Gastroesophageal sphincter (tissue), 4 donors: ENCODE data around the gene PSMG4. TPM values are rescaled to one million over a fixed set of nuclear protein-coding genes. Genes with fewer than 3 reads are reported as not detected.

ENCODE experiments used
- ATAC-seq: fragments of 150-250 bp; one replicate; pipeline ENCODE4 v1.9.1; 2016; ENCODE audit warnings: mild to moderate bottlenecking, moderate library complexity
- H3K27ac ChIP-seq, 4 donors: fragments of 200-600 bp; sonication (generic) in 3 of 4; 1 replicate in 3 of 4; 2 replicates in 1 of 4; pipeline ENCODE4 v1.5.1; 2016 to 2019
- H3K27me3 ChIP-seq: fragments of 200-600 bp; sonication (generic); one replicate; pipeline ENCODE4 v1.5.1; 2019
- H3K36me3 ChIP-seq, 2 donors: fragments of 200-600 bp; sonication (generic); one replicate each; pipeline ENCODE4 v1.5.1; 2019; ENCODE audit warnings: control low read depth in 1 of 2
- H3K4me1 ChIP-seq, 3 donors: fragments of 200-600 bp; sonication (generic); 1 replicate in 2 of 3; 2 replicates in 1 of 3; pipeline ENCODE4 v1.5.1; 2016 to 2019; ENCODE audit warnings: control low read depth in 2 of 3
- H3K4me3 ChIP-seq, 2 donors: fragments of 200-600 bp; sonication (generic); one replicate each; pipeline ENCODE4 v1.5.1; 2019; ENCODE audit warnings: mild to moderate bottlenecking in 1 of 2, moderate library complexity in 1 of 2
- H3K9me3 ChIP-seq, 3 donors: fragments of 200-600 bp; sonication (generic); one replicate each; pipeline ENCODE4 v1.5.1; 2017 to 2019; ENCODE audit warnings: control low read depth in 2 of 3
- EP300 ChIP-seq: sonication (generic); formaldehyde crosslinking; IDR thresholded peaks from one replicate; pipeline ENCODE4 v1.6.1; 2017; ENCODE audit warnings: antibody characterized with exemption, mild to moderate bottlenecking
- POLR2A ChIP-seq, 2 donors: fragments of 450-650 bp; IDR thresholded peaks; one replicate each; pipeline ENCODE4 v1.6.1; 2017; ENCODE audit warnings: antibody characterized with exemption in 2 of 2, mild to moderate bottlenecking in 2 of 2, moderate library complexity in 1 of 2
- POLR2AphosphoS5 ChIP-seq: sonication (generic); formaldehyde crosslinking; IDR thresholded peaks from one replicate; pipeline ENCODE4 v1.6.1; 2017; ENCODE audit warnings: antibody characterized with exemption
- WGBS, 2 donors: methylation state at CpG; one replicate each; pipeline ENCODE4 v1.1.5; 2018; ENCODE audit warnings: low coverage in 1 of 2; 5-methylcytosine and 5-hydroxymethylcytosine counted together
- total RNA-seq, 4 donors: library from RNA; depleted of rRNA; stranded (reverse); fragments of >200 nt; gene quantifications; one replicate each; pipeline ENCODE4 v1.1.0, GENCODE V29; 2016
- TF ChIP-seq, protein P1 (sequence below), 4 experiments: fragments of 200-600 bp in 2 of 4; fragments of 450-650 bp in 2 of 4; sonication (generic) in 1 of 4; IDR thresholded peaks; one replicate each; pipeline ENCODE4 v1.5.1; 2017 to 2019; ENCODE audit warnings: antibody characterized with exemption in 4 of 4, mild to moderate bottlenecking in 2 of 4, moderate library complexity in 2 of 4

Gene PSMG4
- total RNA-seq, 4 donors from 2014 or later = 23.6 to 37.8 (median 29.5) TPM

GRCh38 chr6:3272911-3273547, 14.3 kb downstream of the PSMG4 start:
- Histone ChIP-seq H3K4me3 (no peak overlapping the region), H3K27ac (no peak overlapping the region), H3K4me1 (no peaks in the 10 kb centered on the region), H3K9me3 (no peaks in the 10 kb centered on the region), H3K27me3 (no peaks in the 10 kb centered on the region), H3K36me3 (peaks cover 0 to 80% of the 10 kb centered on the region in 2 donors)
- TF ChIP-seq POLR2A (IDR thresholded peaks at IDR 0.05) (no peak), EP300 (no peak), POLR2AphosphoS5 (no peak)
- TF ChIP-seq, protein P1, sequence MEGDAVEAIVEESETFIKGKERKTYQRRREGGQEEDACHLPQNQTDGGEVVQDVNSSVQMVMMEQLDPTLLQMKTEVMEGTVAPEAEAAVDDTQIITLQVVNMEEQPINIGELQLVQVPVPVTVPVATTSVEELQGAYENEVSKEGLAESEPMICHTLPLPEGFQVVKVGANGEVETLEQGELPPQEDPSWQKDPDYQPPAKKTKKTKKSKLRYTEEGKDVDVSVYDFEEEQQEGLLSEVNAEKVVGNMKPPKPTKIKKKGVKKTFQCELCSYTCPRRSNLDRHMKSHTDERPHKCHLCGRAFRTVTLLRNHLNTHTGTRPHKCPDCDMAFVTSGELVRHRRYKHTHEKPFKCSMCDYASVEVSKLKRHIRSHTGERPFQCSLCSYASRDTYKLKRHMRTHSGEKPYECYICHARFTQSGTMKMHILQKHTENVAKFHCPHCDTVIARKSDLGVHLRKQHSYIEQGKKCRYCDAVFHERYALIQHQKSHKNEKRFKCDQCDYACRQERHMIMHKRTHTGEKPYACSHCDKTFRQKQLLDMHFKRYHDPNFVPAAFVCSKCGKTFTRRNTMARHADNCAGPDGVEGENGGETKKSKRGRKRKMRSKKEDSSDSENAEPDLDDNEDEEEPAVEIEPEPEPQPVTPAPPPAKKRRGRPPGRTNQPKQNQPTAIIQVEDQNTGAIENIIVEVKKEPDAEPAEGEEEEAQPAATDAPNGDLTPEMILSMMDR (IDR thresholded peaks at IDR 0.05) = no peak
- 77% methylated on average over 3 of the region's 32 CpGs; no CpG with 5 or more reads in 1 of the 2 donors for WGBS, 2 donors
- no peak for ATAC-seq

GRCh38 chr6:3273707-3274521, 15.2 kb downstream of the PSMG4 start:
- Histone ChIP-seq H3K9me3 (no peaks in the 10 kb centered on the region), H3K4me1 (no peaks in the 10 kb centered on the region), H3K27ac (no peak overlapping the region), H3K36me3 (peaks cover 0 to 71% of the 10 kb centered on the region in 2 donors), H3K4me3 (no peak overlapping the region), H3K27me3 (no peaks in the 10 kb centered on the region)
- TF ChIP-seq POLR2A (IDR thresholded peaks at IDR 0.05) (no peak), EP300 (no peak), POLR2AphosphoS5 (no peak)
- TF ChIP-seq, protein P1 (IDR thresholded peaks at IDR 0.05) = no peak
- ATAC-seq = no peak
- 73% methylated on average over 7 of the region's 9 CpGs; no CpG with 5 or more reads in 1 of the 2 donors for WGBS, 2 donors

DNA sequence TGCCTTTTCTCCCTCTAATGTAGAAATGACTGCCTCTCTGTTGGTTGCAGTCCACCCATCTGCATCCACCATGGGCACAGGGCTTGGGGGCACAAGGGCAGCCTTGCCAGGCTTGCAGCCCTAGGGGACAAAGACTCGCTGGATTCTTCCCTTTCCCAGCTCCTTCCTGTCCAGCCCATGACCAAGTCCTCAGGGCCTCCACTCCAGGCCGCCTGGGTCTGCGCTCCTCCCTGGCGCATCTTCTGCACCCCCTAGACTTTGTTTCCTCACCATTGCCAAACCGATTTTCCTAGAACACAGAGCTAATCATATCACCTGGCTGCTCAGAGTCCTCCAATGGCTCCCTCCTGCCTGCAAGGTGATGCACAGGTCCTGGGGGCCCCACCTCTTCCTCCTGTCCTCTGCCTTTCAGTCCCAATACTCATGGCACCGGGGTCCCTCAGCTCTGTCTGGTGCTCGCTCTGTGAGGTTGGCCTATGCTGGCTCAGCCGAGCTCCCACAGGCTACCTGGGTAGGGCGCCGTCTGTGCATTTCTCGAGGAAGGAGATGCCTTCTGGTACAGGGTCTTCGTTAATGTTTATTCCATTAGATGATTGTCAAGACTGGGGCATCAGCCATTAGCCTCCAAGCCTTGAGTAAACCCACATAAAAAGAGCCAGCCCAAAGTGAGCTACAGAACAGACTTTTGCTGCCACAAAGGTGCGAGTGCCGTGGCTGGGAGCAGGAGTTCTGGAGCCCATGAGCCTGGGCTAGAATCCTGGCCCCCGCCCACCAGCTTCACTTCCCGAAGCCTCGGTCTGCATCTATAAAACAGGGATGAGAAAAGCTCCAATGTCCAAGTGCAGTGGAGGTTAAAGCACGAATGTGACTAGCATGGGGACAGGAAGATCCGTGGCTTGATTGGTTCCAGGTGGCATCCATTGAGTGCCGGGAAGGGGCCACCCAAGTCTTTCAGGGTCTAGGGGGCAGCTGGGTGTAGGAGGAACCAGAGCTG, 17.7 kb downstream of the PSMG4 start:
- no peaks in the 10 kb centered on the region for H3K9me3 ChIP-seq
- H3K27ac ChIP-seq = no peak overlapping the region
- peaks cover 0 to 12% (median 1%) of the 10 kb centered on the region in 3 donors for H3K4me1 ChIP-seq
- H3K4me3 ChIP-seq = no peak overlapping the region
- H3K27me3 ChIP-seq = no peaks in the 10 kb centered on the region
- no peak for TF ChIP-seq POLR2AphosphoS5
- TF ChIP-seq EP300 = no peak
- TF ChIP-seq, protein P1 (IDR thresholded peaks at IDR 0.05) = no peak
- TF ChIP-seq POLR2A (IDR thresholded peaks at IDR 0.05) = no peak
- no peak for ATAC-seq
- H3K36me3 ChIP-seq = peaks cover 0 to 46% of the 10 kb centered on the region in 2 donors
- 56 to 93% methylated on average over 3 to 10 of the region's 20 CpGs for WGBS, 2 donors

GRCh38 chr6:3277251-3277650, 18.5 kb downstream of the PSMG4 start:
- Histone ChIP-seq H3K9me3 (no peaks in the 10 kb centered on the region), H3K4me3 (no peak overlapping the region), H3K27me3 (no peaks in the 10 kb centered on the region), H3K27ac (no peak overlapping the region), H3K4me1 (peaks cover 0 to 19% (median 9%) of the 10 kb centered on the region in 3 donors), H3K36me3 (peaks cover 0 to 38% of the 10 kb centered on the region in 2 donors)
- no peak for ATAC-seq
- TF ChIP-seq EP300 (no peak), POLR2AphosphoS5 (no peak), POLR2A (IDR thresholded peaks at IDR 0.05) (no peak)
- TF ChIP-seq, protein P1 (IDR thresholded peaks at IDR 0.05) = no peak
- WGBS, 2 donors = 50 to 77% methylated on average over 4 to 6 of the region's 12 CpGs
